Erythroblast (primary cell): ENCODE data around the gene TSPAN16.

Source experiments
- GATA1 ChIP-seq: IDR thresholded peaks from 2 replicates; pipeline ENCODE4 v1.6.1; 2011; ENCODE audit warnings: low read depth, mild to moderate bottlenecking, control low read depth, low read length, moderate library complexity
- POLR2A ChIP-seq: IDR thresholded peaks from 2 replicates; pipeline ENCODE4 v1.6.1; 2011; ENCODE audit warnings: mild to moderate bottlenecking, low read length

GRCh38 chr19:11246941-11247340 is 49.0 kb upstream of the TSPAN16 start:
- TF ChIP-seq POLR2A = no peak
- TF ChIP-seq GATA1 = no peak
